ENCODE results near the gene SORCS3.

DNA sequence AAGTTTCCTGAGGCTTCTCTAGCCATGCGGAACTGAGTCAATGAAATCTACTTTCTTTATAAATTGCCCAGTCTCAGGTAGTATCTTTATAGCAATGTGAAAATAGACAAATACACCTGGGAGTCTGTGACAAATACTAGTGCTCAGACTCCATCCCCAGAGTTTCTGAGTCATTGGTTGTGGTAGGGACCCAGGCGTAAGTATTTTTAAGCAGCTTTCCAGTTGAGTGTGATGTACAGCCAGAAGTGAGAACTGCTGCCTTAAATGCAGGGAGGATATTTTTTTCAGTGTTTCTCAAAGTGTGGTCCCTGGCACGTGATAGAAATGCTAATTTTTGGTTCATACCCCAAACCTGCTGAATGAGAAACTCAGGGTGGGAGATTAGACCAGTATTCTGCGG lies 121.7 kb downstream of the SORCS3 start:
- TF ChIP-seq, protein P1, sequence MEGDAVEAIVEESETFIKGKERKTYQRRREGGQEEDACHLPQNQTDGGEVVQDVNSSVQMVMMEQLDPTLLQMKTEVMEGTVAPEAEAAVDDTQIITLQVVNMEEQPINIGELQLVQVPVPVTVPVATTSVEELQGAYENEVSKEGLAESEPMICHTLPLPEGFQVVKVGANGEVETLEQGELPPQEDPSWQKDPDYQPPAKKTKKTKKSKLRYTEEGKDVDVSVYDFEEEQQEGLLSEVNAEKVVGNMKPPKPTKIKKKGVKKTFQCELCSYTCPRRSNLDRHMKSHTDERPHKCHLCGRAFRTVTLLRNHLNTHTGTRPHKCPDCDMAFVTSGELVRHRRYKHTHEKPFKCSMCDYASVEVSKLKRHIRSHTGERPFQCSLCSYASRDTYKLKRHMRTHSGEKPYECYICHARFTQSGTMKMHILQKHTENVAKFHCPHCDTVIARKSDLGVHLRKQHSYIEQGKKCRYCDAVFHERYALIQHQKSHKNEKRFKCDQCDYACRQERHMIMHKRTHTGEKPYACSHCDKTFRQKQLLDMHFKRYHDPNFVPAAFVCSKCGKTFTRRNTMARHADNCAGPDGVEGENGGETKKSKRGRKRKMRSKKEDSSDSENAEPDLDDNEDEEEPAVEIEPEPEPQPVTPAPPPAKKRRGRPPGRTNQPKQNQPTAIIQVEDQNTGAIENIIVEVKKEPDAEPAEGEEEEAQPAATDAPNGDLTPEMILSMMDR (IDR thresholded peaks at IDR 0.05; ENCODE audit: borderline replicate concordance, extremely low read depth, low read length, poor library complexity, severe bottlenecking) = no peak
- no peak for TF ChIP-seq EZH2 (IDR thresholded peaks at IDR 0.05; ENCODE audit: borderline replicate concordance, low read depth, low read length, severe bottlenecking)
